Amniotic epithelial cell (primary cell): Measurements from ENCODE around the gene CDH4.

Experiments used
- DNase-seq: peaks from one replicate; pipeline ENCODE4 v3.0.0-alpha.2; 2010; ENCODE audit warnings: low read depth

Gene CDH4

DNA sequence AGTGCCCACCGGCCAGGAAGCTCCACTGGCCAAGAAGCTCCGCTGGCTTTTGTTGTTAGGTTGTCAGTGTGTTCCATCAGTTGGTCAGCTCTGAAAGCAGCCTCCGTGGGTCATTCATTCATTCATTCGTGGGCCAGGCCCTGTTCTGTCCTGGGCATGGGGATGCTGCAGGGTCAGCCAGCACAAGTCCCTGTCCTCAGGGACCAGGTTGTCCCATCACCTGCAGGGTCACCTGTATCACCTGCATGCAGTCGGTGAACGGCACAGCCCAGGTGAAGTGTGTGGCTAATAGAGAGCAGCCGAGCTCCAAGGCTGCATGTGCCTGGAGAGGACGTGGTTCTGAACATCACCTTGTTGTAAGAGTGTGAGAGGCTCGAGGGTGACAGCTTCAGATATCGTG, 403.5 kb downstream of the CDH4 start:
- DNase-seq = no peak

DNA sequence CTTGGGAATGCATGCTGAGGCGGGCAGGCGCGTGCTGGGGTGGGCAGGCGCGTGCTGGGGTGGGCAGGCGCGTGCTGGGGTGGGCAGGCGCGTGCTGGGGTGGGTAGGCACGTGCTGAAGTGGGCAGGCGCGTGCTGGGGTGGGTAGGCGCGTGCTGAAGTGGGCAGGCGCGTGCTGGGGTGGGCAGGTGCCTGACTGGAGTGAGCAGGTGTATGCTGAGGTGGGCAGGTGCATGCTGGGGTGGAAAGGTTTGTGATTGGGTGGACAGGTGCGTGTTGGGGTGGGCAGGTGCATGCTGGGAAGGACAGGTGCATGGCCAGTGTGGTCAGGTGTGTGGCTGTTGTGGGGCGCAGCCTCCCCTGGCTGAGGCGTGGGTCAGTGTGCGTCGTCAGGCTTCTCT, 404.1 kb downstream of the CDH4 start:
- no peak for DNase-seq

DNA sequence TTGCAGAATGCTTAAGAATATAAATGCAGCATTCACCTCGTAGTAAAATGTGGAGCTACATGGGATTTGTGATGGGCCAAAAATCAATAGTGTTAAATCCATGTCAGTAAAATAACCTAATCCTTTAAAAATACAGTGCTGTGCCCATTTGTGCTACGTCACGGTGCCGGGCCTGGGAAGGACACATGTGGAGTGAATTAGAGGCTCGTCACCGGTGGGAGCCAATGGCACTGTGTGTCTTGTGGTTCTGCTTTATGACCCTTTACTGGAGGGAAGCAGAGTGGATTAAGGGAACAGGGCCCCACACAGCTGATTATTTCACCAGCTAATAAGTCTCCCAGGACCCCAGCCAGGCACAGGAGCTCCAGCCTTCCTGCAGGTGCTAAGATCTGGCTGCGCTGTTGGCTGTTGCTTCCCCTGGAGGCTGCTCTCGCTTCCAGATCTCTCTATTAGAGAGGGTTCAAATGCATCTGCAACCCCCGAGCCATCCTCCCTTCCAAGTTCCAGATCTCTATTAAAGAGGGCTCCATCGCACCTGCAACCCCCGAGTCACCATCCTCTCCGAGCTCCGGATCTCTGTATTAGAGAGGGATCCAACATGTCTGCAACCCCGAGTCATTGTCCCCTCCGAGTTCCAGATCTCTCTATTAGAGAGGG, 405.8 kb downstream of the CDH4 start:
- DNase-seq = no peak

DNA sequence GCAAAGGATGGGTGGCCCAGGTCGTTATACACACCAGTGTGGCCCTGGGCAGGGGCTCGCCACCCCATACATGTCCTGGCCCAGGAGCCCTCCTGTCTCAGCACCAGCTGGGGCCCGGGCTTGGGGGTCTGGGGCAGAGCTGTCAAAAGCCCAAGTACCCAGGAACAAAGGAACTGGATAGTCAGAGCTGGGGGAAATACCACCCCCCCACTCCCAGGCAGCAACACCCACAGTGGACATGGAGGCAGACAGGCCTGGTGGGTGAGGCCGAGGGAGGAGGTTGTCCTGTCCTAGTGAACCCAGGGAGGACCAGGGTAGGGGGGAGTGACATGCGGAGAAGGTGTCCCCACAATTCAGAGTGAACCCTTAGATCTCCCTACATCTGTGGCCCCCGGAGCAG, 406.5 kb downstream of the CDH4 start:
- no peak for DNase-seq

DNA sequence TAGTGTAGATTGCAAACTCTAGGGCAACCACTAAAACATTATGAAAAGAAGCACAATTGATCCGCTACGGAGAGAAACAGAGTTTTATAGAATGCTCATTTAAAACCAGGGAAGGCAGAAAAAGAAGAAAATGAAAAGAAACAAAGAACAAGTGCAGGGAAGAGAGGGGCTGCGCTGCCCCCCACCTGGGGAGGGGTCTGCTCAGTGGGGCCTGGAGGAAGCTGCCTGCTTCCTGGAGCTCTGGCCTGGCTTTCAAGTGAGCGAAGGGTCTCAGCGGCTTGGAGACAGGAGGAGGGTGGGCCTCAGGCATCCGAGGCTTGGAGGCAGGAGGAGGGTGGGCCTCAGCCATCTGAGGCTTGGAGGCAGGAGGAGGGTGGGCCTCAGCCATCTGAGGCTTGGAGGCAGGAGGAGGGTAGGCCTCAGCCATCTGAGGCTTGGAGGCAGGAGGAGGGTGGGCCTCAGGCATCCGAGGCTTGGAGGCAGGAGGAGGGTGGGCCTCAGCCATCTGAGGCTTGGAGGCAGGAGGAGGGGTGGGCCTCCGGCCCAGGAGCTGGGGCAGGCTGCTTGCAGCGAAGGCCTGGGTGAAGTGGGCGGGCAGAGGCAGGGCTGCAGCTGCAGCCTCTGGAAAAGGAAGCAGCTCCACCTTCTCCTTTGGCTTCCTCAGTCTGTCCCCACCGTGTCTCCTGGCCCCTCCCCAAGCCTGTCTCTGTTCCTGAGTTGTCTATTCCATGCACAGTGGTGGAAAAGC, 407.4 kb downstream of the CDH4 start:
- no peak for DNase-seq

DNA sequence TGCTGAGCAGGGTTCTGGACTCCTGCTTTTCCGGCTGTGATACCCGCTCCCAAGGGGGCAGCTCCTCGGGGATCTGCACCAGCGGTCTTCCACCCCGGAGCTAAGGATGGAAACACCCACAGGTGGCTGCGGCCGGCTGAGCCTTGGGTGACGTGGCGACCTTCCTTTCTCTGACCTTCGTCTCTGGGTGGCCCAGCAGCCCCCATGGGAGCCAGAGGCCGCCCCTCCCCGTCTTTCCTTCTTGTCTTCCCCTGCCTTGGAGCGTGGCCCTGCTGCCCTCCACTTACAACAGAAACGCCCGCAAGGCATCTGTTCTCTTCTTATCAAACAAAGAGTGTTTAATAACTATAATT, 407.9 kb downstream of the CDH4 start:
- DNase-seq = no peak

DNA sequence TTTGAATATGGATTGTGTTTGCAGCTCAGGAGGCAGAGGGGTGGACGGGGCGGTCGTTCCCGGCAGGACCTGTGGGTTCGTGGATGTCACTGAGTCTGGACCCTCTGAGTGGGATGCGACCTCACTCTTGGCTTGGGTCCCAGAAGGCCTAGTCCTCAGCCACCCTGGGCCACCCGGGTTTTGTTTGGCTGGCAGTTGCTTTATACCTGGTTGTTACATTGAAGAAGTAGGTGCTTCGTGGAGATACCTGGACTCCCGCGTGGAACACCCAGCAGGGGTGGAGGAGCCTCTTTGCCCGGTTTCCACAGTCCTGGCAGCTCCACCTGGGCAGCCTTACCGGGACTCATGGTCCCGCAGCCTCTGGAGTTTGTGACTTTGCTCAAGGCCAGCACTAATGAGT, 408.5 kb downstream of the CDH4 start:
- no peak for DNase-seq

DNA sequence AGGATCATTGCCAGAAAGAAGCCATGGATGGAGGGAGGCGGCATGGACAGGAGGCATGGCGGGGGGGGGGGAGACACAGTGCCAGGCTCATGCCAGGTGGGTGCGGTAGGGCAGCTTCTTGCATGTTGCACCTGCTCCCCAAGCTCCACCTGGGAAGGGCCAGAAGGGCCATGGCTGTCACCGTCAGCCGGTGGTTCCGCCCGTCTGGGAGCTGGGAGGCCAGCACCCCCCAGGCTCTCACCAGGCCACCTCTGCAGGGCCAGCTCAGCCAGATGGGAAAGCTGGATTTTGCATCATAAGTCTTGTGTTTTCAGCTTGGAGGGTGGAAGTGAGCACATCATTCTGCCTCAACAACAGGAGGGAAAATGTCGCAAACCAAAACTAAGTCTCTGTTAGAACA, 409.0 kb downstream of the CDH4 start:
- DNase-seq = no peak

DNA sequence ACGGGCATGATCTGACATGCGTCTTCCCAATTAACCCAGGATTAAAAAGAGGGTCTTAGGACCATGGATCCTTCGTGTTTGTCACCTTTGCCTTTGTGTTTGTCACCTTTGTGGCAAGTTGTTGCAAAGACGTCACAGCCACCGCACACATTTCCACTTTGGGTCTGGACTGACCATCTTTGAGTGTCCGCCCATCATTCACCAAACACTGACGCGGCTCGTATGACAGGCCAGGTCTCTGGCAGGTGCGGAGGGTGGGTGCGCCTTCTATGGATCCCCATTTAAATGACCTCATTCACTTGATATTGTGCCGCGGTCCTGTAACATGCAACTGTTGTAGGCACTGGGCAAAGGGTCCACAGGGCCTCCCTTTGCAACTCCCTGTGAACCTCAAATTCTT, 409.5 kb downstream of the CDH4 start:
- no peak for DNase-seq

DNA sequence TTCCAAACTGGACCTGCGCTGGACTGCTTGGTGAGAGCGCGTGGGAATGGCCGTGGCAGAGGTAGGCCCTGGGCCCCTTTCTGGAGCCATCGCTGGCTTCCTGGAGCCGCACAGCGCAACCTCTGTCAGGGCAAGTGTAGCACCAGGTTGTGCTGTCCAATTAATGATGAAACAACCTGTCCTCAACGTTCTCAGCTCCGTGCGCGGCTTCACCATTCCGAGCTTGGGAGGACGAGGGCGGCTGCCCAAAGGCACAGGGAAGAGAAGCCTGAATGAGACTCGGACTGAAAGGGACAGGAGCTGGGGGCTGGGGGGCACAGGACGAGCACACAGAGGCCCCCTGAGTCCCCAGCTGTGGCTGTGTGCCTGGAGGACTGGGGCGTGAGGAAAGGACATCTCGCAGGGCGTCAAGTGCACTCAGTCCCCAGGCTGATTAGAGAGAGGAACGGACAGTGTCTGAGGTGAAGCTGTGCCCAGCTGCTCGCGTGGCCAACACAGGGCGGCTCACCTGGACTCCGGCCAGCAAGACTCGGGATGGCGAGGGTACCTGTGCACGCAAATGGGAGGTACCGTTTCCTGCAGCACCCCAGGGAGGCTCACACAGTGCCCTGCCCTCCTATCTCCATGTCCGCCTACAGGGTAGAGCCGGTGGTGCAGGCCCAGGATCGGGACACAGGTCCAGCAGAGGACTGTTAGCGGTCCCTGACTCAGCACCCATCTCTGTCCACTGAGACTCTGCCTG, 410.3 kb downstream of the CDH4 start:
- no peak for DNase-seq

DNA sequence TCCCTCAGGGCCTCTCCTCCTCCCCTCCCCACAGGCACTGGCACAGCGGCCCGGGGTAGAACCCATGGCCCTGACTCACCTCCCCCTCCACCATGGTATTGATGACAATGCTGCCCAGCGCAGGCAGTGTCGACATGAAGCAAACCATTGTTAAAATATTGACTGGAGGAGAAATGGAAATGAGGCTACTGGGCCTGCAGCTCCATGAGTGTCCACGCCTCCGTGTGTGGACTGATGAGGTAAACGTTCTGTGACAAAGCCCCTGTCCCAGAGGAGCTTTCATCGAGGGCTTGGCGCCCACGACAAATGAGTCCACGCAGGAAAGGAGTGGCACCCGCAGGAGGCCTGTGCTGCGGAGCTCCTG, 410.9 kb downstream of the CDH4 start:
- no peak for DNase-seq

DNA sequence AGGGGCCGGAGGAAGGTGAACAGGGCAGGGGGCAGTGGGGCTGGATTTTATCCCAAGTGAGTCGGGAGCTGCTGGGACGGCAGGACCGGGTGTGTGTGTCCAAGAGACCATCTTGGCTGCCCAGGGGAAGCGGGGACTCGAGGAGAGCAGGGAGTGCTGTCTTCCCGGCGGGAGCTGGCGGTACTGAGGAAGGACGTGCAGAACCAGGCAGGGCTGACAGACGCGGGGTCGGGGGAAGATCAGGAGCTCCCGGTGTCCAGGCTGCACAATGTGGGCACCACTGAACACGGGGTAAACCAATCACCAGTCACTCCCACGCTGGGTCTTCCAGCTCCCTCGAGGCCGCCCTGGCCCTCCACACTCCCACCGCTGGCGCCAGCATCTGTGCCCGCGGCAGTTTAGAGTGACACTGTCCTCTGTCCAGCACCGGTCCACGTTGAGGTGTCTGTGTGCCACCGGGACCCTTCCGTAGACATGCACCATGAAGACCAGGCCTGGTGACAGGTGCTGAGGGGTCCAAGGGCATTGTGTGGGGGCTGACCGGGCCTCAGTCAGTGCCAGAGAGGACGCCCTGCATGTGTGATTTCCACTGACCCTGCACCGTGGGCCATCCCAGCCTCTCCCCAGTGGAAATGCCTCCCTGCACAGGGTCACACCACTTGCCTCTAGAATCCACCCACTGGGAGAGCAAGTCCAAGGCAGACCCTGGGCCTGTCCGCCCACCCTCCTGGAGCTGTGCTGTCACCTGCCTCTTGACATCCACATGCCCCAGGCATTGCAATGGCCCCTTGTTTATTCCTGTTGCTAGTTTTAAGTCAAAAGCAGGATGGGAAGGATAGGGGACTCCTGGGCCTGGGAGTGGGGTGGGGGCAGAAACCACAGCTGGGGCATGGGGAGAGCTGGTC, 411.7 kb downstream of the CDH4 start:
- DNase-seq = no peak

DNA sequence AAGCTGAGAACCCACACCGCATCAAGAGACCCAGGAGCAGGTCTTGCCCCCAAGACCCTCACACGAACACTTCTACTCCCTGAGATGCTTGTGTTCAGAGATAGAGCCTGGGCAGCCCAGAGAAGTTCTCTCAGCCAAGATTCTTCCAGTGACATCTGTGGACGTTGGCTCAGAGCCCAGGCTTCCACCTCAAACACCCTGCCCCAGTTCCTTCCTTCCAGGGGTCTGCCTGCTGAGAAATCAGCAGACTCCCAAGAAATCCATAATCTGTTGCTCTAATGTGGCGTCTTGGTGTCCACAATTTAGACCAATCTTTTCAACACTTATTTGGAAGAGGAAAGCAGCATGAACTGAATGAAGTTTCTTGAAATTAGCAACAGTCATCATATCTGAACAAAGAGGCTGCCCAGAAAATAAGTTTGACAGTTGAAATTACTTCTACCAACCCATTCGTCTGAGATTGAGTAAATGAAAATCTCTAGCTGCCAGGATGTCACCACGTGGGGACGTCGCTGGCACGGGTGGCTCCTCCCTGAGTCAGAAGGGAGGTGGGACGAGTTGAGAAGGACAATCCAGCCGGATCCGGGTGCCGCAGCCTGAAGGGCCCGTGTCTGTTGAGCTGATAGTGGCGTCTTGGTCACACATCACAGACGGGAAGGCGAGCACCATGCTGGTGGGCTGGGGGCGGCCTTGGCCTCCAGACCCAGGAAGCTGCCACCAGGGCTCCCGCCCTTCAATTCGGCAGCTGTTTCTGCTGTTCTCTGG, 412.7 kb downstream of the CDH4 start:
- no peak for DNase-seq

DNA sequence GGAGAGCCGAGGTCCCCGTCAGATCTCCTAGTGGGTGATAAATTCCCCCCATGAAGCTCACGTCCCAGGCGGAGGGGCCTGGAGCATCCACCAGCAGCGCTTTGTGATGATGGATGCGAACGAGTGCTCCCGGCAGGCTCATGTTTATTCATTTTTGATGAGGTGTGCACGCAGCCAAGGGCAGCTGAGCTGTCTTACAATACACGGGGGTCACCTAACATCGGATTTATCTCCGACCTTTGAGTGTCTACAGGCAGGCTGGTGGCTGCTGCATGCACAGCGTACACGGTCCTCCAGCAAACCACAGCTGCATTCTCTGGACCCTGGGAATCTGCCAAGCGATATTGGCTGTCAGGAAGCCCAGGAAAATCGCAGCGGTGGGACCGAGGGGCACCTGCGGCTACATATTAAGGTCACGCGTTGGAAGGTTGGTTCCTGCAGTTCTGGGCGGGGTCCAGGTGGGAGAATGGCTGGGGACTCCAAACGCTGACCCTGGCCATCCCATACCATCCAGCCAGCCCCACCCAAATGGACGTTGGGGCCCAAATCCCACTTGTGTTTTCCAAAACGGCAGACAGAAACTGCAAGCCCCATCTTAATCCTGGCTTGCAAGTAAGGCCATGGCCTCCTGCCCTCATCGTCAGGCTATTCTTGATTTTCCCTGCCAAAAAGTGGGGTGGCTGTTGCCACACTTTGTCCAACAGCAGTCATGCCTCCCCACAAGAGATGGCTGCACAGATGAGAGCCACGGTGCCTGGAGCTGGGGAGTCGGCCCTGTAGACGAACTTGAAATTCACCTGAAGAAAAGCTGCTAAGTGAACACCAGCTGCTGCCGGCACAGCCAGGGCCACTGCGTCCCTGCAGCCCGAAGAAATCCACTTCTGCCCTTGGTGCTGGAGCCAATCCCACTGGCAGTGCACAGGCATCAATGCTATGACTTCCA, 413.7 kb downstream of the CDH4 start:
- DNase-seq = no peak

DNA sequence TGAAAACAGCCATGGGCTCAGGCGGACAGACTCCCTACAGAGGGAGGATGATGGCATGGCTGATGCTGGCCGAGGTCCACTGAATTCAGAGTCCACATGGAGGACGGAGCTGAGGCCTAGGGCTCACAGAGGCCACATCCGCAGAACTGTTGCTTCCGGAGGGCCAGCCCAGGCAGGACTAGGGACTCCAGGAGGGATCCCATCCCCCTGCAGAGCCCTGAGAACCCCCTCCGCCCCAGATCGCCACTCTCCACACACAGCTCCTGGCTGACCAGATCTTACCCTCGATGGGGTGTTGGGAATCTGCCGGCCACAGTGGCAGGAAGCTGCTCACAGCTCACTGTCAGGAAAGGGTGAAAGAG, 414.4 kb downstream of the CDH4 start:
- DNase-seq = no peak

DNA sequence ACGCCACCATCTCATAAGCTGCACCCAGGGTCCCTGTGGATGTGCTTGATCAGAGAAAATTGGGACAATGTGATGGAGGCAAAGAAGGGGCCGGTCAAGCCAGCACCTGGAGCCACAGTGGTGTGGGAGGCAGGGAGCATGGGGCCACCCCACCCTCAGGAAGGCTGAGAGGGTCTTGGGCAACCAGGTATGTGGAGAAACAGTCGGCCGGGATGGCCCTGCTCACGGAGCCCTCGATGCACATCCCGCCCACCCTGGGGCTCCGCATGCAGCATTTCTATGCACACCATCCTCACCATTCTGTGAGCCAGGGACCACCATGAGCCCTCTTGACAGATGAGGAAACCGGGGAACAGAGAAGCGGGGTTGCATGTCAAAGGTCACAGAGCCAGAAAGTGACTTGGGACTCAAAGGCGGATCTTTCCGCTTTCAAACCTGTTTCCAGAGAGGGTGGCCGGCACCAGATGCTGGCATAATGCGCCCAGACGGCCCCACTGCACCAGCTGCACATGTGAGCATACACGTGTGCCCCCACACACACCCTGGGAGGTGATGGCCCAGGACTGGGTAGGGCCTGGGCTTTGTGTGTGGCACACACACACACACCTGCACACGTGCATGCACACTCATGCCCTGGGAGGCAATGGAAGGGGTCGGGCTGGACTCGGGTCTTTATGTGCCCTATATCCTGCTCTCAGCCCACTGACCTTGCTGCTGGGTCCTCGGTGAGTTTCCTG, 415.2 kb downstream of the CDH4 start:
- no peak for DNase-seq

DNA sequence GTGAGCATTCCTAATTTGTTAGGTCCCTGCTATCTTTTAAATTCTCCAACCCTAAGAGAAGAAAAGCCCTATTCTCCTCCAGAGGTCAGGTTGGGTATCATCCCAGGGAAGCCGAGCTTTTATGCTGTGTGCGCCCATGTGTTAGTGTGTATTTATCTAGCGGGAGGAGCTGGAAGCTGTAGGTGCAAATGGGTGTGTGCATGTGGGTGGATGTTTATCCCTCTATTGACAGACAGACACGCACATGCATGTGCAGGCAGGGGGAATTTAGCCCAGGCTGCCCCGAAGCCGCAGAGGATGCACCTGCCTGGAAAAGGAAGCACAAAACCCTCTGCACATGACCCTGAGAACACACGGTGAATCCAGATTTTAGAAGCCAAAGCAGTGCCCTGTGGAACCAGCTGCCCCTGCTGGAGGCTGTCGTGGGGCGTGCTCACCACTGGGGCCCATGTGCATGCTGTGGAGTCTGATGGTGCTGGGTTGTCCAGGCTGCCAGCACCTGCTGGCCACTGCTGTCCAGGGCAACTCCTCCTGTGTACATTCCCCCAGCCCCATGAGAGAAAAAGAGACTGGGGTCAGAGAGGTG, 416.1 kb downstream of the CDH4 start:
- DNase-seq = no peak

DNA sequence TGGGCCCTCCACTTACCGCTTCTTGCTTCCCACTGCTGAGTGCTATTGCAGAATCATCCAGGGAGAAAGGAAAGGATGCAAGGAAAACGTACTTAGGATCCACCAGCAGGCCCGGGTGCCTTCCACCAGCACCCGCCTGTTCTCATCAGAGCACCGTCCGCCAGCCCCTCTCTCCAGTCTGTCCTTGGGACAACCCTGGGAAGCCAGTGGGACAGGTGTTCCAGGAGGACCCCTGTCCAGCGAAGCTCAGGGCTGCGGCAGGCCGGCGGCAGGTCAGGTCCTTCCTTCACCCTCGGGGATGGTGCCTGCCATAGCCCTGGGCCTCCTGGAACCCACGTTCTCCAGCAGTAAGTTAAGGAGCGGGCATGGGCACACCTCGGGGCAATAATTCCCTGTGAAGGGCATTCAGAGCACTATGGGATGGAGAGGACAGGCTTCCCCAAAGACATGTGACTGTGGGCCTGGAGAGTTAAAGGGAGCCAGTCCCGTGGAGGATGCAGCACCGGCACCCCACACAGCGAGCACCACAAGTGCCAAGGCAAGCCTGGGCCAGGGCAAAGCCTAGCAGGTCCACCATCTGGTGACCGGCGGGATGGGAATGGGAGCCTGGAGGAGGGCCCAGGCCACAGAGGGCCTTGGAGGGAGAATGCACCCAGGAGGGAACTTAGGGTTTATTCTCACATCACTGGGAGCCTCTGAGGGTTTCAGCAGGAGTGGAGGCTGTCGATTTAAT, 416.9 kb downstream of the CDH4 start:
- DNase-seq = no peak

DNA sequence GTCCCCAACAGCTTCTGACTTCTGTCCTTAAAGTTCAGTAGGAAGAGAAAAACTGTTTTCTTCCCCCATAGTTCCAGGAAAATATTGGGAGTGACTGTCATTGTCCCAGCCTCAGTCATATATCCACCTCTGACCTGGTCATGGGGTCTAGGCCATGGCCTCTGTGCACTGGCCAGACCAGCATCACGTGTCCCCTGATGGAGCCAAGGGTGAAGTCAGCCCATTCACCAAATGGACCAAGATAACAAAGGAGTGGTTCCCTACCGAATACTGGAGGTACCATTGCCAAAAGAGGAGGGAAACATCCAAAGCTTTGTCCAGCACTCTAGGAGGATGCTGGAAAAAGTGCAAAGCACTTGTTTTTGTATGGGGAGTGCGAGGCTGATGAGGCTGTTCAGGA, 418.2 kb downstream of the CDH4 start:
- DNase-seq = no peak
